NCI-H748 treated with DMSO at 0.1 percent for 48 hours (cell line): ENCODE measurements around the gene TMPRSS6.

Source experiments
- DNase-seq: peaks from one replicate; lab custom pipeline; 2025; lab: John Stamatoyannopoulos, UW

Gene TMPRSS6

GRCh38 chr22:37117092-37117491, 7.6 kb upstream of the TMPRSS6 start:
- no peak for DNase-seq

DNA sequence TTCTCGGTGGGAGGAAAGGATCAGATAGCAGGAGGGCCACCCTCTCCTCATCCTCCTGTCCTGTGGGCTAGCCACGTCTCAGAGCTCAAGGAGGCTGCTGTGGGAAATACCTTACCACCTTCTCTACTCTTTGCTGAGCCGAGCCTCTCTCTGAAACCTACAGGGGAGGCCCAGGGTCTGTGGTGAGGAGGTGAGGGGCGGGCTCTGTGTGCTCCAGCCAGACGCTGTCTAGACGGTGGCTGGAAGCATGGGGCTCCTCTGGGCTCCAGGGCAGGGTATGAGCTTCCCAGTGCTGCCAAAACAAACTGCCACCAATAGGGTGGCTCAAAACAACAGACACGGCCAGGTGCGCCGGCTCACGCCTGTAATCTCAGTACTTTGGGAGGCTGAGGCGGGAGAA, 5.5 kb upstream of the TMPRSS6 start:
- DNase-seq, result no peak

DNA sequence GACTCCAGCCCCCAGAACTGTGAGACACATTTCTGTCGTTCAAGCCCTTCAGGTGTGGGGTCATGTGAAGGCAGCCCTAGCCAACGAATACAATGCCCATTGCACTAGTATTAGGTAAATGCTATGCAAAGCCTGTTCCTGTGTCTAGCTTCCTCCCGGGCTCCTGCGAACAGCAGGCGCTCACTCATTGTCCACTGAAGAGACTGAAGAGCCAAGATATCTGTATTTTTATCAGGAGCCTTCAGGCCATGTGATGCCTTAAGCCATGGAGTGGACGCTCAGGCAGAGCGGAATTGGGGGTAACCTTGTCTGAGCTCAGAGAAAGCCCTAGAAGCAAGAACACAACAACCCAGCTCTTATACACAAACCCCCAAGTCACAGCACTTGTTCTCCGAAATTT, 4.2 kb upstream of the TMPRSS6 start:
- DNase-seq, result no peak

- no peak for DNase-seq
These were observed 2.7 kb upstream of the TMPRSS6 start for GRCh38 chr22:37112084-37112728.

GRCh38 chr22:37111156-37111717, 1.7 kb upstream of the TMPRSS6 start:
- DNase-seq, result no peak

- no peak for DNase-seq
These were observed 1.5 kb downstream of the TMPRSS6 start for GRCh38 chr22:37107816-37108621.

DNA sequence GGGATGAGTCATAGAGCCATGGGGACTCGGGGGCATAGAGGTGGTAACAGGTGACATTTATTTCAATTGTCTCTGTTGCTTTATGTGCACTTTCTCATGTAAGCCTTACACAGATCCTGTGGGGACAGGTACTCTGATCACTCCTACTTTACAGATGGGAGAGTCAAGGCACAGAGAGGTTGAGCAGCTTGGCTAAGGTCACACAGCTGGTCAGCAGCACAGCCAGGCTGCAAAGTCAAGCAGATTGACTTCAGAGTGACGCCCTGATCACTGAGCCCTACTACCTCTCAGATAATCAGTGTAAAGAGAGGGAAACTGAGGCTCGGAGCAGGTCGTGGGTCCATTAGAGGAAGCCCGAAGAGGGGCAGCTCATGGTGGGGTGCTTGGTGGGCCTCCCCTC, 3.5 kb downstream of the TMPRSS6 start:
- DNase-seq, result no peak

DNA sequence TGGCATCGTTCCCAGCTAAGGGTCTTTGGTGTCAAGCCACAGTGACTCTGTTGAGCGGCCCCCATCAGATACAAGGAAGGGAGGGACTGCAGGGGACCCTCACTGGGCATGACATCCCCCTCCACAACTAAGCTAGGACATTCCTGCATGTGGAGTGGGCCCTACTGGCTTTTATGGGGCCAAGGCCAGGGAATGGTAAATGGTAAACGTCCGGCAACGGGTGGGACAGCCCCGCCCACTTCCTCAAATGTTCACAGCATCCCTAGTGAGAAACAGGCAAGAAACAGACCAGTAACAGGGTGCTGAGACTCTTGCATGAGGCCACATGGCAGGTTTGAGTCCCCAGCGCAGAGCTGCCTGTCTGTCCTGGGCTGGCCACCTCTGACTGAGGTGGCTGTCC, 4.4 kb downstream of the TMPRSS6 start:
- no peak for DNase-seq

DNA sequence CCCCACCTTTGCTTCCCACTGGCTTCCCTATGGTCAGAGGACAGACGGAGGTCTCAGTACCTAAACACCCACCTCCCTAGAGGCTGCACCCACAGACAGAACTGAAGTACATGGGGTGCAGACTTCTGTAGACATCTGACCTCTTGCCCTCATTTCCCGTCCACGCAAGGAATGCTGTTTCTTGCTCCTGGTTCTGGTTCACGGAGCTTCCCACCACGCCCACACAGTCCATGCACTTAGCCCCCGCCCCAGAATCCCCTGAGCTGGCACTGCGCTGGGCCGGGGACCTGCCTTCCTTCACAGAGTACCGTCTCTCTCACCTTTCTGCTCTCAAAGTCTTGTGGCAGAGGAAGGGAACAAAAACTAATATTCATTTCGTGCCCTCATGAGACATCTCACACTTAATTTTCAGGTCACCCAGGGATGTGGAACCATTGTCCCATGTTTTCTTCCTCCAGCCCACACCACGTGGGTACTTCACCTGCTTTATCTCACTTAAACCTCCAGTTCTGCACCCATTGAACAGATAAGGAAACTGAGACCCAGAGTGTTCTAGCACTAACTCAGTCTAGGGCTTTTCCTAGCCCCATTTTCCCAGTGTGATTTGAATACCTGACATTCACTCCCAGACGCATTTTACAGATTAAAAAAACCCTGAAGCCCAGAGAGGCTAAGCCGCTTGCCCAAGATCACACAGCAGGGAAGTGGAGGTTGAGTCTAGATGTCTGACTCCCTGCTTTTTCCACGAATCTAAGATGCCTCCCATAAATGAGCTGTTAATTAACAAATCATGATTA, 5.7 kb downstream of the TMPRSS6 start:
- DNase-seq, result no peak

DNA sequence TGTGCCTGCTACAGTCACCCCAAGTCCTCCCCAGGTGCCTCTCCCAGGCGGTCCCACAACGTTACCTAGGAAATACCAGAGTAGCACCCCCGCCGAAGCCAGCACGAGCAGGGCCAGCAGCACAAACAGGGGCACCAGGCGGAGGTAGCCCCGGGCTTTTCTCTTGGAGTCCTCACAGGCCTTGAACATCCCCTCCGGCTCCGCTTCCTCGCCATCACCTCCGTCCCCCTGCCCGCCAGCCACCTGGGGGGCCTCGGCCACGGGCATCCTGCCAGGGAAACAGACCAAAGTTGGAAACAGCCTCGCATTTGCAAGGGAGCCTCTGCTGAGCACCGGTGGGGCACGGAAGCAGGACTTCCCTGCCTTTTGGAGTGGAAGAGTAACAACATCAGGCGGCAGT, 6.4 kb downstream of the TMPRSS6 start:
- no peak for DNase-seq

DNA sequence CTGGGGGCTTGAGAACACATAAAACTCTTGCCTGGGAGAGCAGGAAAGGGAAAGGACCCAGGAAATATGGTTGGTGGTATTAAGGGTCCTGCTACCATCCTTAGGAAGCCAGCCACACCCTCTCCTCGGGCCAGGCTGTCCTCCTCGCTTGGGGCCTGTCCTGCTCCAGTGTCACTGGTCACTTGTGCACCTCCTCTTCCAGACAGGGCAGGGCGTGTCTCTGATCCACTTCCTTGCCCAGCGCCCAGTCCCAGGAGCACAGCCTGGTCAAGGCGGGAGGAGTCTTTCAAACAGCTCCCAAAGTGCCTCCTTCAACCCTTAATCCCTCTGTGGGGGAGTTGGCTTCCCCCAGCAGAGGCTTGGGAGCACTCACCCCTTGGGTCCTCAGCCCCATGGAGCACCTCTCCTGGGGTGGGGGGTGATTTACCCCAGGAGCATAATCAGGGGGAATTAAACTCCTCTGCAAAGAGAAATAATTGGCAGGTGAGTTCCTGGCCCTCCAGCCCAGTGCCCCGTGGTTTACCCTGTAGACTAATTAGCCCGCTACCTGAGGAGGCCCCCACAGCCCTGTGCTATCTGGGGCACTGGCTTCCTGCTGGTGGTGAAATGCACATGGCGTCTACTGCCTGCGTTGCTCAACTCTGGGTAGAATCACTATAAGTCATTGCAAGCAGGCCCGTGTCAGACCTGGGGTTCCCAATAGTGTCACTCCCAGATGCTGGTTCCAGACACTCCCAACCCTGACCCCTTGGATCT, 8.0 kb downstream of the TMPRSS6 start:
- no peak for DNase-seq

- no peak for DNase-seq
These were observed 8.9 kb downstream of the TMPRSS6 start for GRCh38 chr22:37100589-37101127.

DNA sequence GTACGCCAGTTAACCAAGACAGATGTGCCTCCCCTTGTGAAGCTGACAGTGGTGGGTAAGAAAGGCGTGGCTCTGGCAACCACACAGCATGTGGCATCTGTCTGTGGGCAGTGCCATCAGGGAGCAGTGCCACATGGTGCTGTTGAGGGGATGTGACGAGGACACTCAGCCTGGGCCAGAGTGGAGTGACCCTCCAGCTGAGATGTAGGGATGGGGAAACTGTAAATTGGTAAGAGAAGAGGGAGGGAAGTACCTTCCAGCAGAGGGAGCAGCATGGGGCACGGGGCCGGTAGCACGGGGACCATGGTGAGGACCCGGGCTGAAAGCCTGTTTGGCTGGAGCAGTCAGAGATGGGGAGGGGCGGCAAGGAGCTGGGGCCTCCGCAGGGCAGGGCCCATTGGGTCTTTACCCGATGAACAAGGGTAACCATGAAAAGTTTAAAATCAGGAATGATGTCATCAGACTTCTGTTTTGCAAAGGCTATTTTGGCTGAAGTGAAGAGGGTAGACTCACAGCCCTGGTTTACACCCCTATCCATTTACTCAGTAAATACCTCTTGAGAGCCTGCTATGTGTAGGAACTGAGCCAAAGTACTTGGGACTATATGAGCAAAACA, 10.4 kb downstream of the TMPRSS6 start:
- DNase-seq, result no peak

GRCh38 chr22:37097346-37097745, 12.2 kb downstream of the TMPRSS6 start:
- DNase-seq, result no peak

- no peak for DNase-seq
These were observed 14.4 kb downstream of the TMPRSS6 start for GRCh38 chr22:37095113-37095512.

DNA sequence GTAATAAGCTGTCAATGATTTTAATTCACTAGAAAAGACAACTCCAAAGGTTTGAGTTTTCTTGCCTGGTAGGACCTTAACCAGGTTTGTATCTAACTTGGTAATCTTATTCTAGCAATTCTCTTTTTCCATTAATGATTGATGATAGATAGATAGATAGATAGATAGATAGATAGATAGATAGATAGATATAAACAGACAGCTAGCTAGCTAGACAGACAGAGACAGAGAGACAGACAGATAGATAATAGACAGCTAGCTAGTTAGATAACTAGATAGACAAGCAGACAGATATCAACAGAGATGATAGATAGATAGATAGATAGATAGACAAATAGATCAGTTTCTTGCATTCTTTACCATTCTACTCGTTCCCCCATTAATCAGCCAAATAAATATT, 15.3 kb downstream of the TMPRSS6 start:
- no peak for DNase-seq

DNA sequence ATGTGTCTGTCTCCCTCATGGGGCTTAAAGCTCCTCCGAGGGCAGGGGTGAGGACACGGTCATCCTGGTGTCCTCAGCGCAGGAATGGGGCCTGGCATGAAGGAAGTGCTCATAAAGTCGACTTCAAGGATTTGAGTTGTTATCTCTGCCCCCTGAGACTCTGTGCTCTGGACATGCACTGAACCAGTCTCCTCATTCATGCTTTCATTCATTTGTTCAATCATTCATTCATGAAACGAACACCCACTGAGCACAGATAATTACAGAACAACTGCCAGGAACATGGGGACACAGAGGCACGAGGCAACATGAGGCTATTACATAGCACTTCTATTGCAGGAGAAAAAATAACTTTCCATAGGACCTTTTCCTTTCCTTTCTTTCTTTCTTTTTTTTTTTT, 16.5 kb downstream of the TMPRSS6 start:
- no peak for DNase-seq

- no peak for DNase-seq
These were observed 17.5 kb downstream of the TMPRSS6 start for GRCh38 chr22:37091994-37092393.

DNA sequence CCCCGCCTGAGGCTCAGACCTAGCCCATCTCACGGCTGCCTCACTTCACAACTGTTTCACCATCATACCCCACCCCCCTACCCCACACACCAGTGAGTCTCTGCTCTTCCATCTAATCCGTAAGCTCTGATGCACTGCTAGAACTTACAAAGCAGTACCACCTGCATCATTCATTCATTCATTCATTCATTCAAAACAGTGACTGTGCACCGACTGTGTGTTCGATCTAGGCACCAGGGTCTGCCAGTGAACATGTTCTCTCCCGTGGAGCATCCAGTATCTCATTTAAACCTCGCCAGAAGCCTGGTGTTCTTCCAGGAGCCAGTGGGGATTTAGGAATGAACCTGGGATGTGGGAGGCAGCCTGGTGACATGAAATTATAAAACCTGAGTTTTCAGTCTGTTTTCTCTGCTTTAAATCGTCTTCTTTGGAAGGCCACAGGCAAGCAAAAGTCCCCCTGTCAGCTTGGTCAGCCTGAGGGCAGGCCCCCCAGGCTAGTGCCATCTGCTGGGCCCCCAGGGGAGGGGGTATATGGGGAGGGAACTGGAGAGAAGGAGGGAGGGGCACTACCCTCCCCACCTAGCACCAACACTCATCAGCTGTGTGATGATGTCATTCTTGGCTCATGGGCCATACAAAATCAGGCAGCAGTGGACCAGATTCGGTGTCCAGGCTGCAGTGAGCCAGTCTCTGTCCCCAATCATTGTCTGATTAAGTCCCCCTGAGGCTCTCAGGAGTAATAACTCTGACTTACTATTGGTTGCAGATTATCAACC, 18.4 kb downstream of the TMPRSS6 start:
- DNase-seq, result no peak

GRCh38 chr22:37089434-37089833, 20.1 kb downstream of the TMPRSS6 start:
- DNase-seq, result no peak
